SK-N-MC (cell line): Measurements from ENCODE around the gene PLP2.
"Not testable (repeated sequence)": the region's sequence is repeated elsewhere in the genome, so short reads cannot be mapped to it uniquely, and the experiment has no call there.

Experiments used
- EZH2 ChIP-seq: fragments of 200-600 bp; sonication (generic); IDR thresholded peaks from one replicate; pipeline ENCODE4 v1.6.1; 2017; ENCODE audit warnings: antibody characterized with exemption
- POLR2AphosphoS5 ChIP-seq: IDR thresholded peaks from 2 replicates; pipeline ENCODE4 v1.6.1; 2012; ENCODE audit warnings: mild to moderate bottlenecking, low read depth, low read length, borderline replicate concordance

DNA sequence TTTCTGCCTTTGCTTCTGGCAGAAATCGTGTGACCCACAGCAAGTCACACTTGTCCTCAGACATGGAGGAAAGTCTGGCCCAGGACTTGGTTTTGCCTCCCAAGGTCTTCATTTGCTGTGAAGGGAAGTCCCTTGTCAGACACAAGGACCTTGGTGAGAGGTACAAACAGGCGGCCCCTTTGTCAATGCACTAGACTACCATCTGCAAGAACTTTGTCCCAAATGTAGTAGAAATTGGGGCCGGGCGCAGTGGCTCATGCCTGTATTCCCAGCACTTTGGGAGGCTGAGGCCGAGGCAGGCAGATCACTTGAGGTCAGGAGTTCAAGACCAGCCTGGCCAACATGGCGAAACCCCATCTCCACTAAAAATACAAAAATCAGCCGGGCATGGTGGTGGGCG is 1.8 kb downstream of the PLP2 start:
- not testable (repeated sequence) for TF ChIP-seq EZH2, POLR2AphosphoS5
